GM21447 (cell line): Measurements from ENCODE around the gene GPR78.

Source experiments
- ATAC-seq: cut with Tn5 transposase; IDR thresholded peaks from one replicate; pipeline ENCODE4 v1.9.1; 2021; ENCODE audit not compliant: unreplicated experiment

Gene GPR78

DNA sequence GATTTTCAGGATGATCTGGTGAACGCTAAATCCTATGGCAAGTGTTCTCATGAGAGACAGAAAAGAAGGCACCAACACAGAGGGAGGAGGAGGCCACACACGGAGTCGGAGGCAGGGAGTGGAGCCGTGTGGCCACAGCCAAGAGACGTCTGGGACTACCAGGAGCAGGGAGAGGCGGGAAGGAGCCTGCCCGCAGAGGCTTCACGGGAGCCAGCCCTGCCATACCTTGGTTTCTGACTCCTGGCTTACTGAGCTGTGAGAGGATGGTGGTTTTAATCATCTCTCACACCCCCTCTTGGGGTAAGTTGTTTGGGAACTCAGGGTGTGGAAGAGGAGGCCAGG lies 33.5 kb upstream of the GPR78 start:
- no peak for ATAC-seq

DNA sequence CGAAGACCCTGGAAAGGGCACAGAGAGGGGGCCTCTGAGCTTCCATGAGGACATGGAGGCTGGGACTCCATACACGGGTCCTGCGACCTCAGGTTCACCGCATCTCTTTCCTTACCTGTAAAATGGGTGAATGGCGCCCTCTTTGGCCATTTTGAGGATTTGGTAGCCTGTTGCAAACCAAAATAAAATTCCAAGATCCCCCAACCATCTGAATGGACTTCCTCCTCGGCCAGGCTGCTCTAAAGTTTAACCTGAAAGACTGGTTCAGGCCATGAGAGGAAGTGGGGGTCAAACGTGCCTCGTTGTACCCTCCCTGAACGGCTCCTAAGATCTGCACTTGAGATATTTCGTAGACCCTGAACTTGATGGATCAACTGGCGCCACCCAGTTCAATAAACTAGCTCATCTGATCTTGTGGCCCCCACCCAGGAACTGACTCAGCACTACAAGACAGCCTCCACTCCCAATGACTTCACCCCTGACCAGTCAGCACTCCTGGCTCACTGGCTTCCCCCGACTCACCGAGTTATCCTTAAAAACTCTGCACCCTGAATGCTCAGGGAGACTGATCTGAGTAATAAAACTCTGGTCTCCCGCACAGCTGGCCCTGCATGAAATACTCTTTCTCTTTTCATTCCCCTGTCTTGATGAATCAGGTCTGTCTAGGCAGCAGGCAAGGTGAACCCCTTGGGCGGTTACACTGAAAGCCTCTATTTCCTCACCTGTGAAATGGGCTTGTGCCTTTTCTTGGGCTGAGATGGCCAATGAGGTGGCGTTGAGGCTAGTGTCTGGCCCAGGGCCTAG lies 32.9 kb upstream of the GPR78 start:
- ATAC-seq, result no peak

DNA sequence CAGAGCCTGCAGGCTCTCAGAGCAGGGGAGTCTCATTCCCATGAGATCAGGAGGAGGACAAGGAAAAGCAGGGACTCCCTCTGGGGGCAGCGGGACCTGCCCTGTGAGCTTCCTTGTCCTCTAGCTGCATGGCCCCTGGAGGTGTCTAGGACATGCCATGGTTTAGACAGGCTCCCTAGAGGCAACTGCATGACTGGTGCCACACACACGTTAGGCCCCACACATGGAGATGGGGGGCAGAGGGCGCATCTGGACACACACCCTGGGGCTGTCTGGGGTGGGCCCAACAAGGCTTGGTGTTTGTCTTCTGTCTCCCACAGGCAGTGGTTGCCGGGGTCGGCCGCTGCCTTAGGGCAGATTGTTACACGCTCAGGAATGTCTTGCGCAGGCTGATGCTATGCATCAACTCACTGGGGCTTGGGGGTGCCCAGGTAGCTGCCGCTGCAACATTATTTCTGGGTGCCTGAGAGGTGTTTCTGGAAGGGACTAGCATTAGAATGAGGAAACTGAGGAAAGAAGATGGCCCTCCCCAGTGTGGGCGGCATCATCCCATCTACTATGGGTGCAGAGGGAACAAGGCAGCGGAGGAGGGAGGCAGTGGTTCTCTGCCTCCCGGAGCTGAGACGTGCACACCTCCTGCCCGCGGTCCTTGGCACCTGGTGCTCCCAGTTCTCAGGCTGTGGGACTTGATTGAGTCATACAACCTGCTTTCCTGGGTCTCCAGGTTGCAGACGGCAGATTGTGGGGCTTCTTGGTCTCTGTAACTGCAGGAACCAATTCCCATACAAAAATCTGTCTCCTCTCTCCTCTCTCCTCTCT lies 32.1 kb upstream of the GPR78 start:
- no peak for ATAC-seq

DNA sequence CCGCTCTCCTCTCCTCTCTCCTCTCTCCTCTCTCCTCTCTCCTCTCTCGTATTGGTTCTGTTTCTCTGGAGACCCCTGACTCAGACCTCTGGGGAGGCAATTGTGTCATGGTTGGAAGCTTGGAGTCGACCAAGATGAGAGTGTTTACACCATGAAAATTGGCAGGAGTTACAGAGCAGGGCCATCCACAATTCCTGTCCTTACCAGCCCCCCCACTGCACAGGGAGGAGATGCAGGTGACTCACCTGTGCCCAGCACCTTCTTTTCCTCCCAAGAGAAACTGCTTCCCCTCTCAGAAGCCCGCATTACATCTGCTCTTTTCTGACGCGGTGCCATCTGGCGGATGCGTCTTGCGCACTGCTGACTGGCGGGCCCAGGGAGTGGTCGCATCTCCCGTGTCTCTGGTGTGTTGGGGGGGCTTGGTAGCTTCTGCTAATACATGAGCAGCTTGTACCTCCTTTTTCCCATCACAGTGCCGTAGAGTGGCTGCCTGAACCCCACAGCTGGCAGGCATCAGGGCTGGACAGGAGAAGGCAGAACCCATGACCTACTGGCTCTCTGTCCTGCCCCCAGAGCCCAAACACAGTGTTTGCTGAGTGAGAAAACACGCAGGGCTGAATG lies 31.4 kb upstream of the GPR78 start:
- no peak for ATAC-seq

DNA sequence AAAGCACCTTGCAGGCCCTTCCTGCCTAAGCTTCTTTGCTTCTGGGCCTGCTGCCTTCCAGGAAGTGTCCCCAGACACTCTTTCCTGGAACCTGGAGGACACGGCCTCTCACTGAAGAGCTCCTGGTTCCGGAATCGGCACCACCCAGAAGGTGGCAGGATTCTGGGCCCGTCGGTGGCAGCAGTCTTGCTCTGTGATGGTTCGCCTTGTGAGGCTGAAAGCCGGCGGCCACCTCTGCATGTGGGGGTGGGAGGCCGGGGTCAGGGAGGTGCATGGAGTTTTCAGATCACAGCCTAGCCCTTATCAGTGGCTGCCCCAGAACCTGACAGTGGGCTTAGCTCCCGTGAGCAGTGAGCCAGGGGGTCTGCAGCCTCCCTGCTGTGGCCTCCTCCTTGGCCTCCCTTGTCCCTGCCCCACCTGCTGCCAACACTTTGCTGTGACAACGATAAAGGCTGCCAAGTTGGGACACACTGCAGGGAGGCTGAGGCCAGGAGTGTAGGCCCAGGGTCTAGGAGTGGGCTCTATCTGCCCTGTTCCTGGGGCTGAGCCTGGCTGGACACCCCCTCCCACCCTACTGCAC lies 30.8 kb upstream of the GPR78 start:
- ATAC-seq, result no peak

DNA sequence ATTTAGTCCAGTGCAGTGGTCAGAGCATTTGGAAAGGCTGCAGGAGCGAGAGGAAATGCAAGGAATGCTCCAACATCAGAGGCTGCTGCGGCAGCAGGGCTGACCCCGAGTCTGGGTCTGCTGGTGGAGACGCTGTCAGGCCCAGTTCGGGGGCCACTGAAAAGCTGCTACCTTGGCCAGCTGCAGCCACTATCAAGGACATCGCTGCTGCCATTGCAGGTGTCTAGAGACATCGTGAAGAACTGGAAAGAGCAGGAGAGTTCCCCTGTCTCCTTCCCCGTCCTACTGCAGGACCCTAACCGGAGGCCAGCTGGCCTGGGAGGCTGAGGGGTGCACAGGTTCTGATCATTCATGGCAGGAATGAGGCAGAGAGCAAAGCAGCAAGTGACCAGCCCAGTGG lies 29.5 kb upstream of the GPR78 start:
- ATAC-seq, result no peak

DNA sequence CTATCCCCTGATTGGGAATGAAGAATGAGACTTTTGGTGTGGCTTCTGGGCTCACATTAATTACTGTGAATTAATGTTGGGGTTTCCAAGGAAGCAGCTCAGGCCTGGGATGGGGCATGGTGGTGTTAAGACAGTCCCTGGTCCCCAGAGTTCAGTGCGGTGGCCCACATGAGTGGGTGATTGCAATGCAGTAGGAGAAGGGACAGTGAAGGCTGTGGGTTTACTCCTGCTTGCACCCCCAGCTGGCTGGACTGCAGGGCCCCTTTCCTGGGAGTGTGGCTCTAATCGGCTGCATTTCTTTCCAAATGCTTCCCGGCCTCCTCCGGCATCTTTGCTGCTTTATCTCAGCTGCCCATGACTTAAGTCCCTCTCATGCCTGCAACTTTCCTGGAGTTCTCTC lies 28.2 kb upstream of the GPR78 start:
- no peak for ATAC-seq

DNA sequence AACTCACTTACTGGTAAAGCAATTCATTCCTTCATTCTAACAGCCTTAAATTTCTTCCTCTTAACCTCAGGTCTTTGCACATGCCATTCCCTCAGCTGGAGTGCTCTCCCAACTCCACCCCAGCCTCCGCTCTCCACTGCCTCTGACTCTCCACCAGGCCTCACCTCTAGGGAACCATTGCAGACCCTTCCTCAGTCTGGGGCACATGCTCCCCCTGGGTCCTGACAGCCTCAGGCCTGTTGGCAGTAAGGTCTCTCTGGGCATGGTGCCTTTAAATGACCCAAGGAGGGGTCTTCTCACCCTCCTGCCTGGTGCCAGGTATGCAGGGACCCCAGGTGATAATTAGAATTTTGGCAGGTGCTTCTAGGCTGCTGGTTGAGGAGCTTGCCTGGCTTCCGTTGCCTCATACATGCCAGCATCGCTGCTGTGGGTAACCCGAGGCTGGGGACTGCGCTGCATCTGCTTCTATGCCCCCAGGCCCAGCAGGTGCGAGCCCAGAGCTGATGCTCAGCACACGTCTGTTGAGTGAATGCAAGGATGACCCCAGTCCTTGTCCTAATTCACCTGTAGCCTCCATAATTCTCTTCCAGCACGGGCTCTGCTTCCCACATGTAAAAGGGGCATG lies 27.5 kb upstream of the GPR78 start:
- ATAC-seq, result no peak

DNA sequence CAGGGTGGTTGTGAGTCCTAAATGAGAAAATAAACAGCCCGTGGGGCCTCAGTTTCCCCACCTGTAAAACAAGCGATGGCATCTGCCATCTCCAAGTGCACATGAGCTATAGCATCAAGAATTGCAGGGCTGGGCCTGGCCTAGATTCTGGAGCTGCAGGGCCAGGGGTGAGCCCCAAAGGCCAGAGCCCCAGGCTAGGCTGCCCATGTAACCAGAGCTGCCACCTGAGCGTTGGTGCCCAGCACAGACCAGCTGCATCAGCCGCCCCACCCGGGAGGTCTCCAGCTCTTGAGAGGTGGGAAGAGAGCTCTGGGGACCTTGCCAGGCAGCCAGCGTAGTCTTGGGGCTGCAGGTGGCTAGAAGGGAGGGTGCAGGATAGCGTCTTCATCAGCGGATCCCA lies 27.0 kb upstream of the GPR78 start:
- ATAC-seq, result no peak

DNA sequence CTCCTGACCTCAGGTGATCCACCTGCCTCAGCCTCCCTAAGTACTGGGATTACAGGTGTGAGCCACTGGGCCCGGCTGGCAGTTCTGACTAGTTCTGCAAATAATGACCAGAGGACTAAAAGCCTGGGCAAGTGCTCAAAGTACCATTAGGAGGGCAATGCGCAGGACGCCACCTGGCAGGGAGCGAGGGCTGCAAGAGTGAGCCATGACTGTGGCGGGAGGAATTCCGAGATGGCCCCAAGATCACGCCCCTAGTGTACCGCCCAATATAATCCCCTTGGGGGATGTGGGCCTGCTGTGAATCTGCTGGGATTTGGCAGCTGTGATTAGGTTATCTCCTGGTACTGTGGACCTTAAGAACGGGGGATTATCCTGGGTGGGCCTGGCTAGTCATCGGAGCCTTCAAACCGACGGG lies 26.2 kb upstream of the GPR78 start:
- ATAC-seq, result no peak

DNA sequence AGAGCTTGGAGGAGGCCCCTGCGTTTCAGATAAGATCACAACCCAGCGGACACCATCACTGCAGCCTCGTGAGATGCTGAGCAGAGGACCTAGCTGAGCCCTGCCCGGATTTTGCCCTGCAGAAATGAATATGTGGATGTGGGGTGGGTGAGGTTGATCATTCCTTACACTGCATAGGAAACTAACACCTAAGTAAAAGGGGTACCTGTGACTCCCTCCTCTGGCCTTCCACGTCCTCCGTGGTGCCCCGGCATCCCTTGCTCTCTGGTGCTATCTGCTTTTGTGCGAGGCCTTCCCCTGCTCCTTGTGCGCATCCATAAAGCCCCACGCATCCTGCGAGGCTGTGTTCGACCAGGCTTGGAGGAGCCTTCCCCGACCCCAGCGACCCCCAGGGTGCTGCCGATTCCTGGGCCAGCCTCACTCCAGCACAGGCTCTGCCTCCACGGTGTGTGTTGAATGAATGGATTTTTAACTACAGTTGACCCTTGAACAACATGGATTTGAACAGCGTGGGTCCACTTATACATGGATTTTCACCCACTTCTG lies 25.6 kb upstream of the GPR78 start:
- no peak for ATAC-seq

DNA sequence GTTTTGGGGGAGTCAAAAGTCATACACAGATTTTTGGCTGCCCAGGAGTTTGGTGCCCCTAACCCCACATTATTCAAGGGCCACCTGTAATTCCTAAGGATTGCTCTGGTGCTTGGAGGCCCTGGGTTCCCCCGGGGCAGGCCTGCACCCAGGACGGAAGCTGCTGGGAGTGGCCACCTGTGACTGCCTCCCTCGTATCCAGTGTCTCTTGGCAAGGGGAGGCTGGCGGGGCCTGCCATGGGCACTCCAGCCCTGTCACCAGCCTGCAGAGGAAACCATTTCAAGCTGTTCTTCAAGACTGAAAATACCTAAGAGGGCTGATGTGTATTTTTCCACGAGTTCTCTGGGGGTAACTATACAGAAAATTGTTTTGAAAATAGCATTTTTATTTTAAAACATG lies 24.5 kb upstream of the GPR78 start:
- ATAC-seq, result no peak

DNA sequence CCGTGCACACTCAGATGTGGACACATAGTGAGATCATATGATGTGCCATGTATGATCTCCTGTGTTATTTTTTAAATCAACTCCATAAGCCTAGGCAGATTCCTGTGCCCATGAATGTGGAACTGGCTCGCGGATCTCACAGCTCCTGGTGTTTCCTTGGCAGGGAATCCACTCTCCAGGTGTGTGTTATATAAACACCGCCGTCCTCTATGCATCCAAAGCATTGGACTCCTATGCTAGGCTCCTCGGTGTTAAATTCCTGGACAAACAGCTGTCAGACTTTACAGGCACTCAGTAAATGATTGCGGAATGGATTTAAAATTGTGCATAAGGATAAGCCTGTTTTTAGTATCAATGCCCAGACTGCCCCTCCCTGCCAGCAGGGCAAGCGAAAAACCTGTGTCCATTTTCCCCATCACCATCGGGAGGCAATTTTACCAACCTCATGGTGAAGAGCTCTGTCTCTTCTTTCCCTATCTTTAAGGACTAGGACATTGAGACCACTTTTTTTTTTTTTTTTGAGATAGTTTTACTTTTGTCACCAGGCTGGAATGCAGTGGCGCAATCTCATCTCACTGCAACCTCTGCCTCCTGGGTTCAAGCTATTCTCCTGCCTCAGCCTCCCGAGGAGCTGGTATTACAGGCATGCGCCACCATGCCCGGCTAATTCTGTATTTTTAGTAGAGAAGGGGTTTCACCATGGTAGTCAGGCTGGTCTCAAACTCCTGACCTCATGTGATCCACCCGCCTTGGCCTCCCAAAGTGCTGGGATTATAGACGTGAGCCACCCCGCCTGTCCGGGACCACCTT lies 23.6 kb upstream of the GPR78 start:
- no peak for ATAC-seq

DNA sequence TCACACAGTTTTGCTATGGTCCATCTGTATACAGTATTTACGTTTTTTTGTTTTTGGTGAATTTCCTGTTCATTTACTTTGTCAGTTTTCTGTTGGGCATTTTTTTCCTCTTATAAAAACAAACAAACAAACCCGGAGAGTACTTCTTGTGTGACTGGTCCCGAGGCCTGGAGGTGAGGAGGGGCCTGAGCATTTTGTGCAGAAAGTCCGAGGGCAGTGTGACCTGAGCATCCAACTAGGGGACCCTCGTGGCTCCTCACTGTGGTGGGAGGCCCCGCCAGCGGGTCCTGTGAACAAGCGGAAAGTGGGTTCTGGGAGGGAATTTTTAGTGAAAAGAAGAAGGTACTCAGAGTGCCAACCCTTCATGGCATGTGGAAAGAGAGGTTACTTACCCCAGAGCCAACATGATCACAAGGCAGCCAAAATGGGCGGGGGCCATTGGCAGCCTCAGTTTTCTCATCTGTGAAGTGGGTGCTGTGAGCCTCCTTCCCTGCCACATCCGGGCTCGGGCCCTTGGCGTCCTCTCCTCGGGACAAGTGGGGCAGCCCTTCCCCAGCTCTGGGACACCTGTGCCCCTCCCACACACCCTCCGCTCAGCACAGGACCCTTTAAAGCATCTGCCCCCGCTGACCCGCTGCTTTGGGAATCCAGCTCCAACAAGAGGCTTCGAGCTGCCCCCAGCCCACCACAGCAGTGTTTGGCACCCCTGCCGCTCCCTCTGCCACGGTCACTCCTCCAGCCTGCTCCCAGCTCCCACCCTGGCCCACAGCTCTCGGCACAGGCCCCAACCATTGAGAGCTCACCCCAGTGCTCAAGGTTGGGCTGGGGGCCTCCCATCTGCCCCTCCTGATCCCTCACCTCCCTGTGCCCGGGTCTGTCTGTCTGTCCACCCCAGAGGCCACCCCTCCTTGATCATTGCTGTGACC lies 22.8 kb upstream of the GPR78 start:
- ATAC-seq, result no peak

DNA sequence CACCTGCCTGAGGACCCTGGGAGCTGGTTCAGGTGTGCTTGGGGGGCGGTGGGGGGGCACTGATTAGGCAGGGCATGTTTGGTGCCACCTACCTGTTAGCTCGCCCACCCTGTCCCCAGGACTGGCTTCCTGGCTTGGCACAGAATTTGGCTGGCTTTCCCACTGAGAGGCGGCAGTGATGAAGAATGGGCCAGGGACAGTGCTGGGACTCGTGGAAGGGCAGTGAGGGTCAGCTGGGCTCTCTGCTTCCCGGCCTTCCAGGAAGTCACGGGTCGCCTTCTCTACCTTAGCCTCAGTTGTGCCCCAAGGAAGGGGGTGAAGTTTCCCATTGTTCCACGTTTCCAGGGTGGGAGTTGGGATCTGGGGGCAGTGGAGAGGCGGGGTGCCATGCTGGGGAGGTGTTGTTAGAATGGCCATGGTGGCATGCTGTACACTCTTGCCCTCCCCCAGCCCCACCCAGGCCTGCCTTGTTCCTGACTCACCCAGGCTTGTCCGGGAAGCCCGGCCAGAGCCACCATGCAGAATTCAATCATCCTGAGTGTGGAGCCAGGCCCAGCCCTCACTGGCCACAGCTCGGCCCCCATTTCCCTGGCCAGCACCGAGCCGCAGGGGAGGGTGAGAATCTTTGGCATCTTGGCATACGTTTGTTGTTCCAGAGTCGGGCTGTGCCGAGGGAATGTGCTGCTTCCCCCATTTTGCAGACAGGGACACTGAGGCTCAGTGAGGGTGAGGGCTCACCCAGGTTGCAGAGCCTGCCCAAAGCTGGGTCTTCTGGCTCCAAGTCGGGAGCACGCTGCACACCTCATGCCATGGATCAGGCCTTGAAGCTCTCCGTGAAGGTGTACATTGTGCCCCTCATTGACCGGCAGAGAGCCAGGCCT lies 21.9 kb upstream of the GPR78 start:
- no peak for ATAC-seq

DNA sequence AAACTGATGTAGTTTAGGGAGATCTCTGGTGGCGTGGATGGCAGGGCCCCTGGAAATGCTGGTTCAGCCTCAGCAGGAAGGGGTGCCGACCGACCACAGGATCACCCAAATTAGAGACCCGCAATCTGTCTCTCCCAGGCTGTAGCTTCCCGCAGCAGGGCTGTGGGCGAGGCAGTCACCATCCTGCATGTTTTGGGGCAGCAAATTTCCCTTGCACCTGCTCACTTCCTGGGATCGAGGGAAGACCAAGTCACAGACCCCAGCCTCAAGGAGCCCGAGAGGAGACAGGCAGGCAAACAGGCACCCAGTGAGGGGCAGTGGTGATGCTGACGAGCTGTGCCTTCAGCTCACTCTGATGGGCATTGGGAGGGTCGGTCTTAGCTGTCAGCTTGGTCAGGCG lies 21.2 kb upstream of the GPR78 start:
- ATAC-seq, result no peak

DNA sequence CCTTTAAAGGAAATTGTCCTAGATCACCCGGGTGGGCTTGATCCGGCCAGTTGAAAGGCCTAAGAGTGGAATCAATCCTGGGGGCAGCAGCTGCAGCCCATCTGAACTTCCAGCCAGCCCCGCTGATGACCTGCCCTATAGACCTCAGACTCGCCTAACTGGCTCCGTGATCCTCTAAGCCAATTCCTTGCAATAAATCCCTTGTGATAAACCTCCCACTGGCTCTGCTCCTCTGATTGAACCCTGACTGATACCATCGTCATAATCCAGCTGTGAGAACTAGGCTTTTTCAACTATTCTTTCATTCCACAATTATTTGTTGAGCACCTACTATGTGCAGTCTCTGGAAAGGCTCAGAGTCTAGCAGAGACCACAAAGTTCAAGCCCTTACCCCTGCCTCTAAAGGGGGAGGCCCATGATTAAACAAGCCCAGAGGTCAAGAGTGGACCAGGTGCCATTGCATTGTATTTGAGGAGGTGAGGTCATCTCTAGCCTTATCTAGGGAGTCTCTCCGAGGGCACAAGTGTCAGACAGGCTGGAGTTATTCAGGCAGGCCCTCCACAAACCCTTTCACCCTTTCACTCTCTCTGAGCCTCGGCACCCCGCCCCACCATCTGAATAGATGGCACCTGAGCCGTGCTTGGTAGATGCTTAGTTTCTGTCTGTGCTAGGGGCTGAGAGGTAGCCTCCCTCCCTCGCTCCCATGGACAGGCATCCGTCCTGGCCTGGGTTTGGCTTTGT lies 20.5 kb upstream of the GPR78 start:
- no peak for ATAC-seq
